Psoas muscle (tissue), 8 donors: ENCODE data around the gene SH3RF3. TPM values are rescaled to one million over a fixed set of nuclear protein-coding genes. Genes with fewer than 3 reads are reported as not detected.

Experiments
- ATAC-seq, 4 donors: fragments of 200-7000 bp; cut with Tn5 transposase; one replicate each; pipeline ENCODE4 v1.9.1; 2020; ENCODE audit warnings: moderate library complexity in 3 of 4, mild to moderate bottlenecking in 2 of 4
- DNase-seq, 2 donors: peaks; one replicate each; pipeline ENCODE4 v3.0.0-alpha.2; 2020
- H3K27ac ChIP-seq: fragments of 200-600 bp; one replicate; pipeline ENCODE4 v1.8.0; 2022
- H3K27me3 ChIP-seq, 3 donors: fragments of 200-600 bp in 1 of 3; one replicate each; pipeline versions ENCODE4 v1.6.1 to v1.8.0; 2013 to 2022; ENCODE audit warnings: low read length in 2 of 3, mild to moderate bottlenecking in 2 of 3, moderate library complexity in 1 of 3; ENCODE audit not compliant: insufficient read depth in 3 of 3
- H3K36me3 ChIP-seq, 2 donors: fragments of 200-600 bp in 1 of 2; one replicate each; pipeline versions ENCODE4 v1.6.1 to v1.8.0; 2013 to 2022; ENCODE audit warnings: low read depth in 1 of 2, mild to moderate bottlenecking in 1 of 2, moderate library complexity in 1 of 2; ENCODE audit not compliant: insufficient read depth in 1 of 2
- H3K4me1 ChIP-seq: fragments of 200-600 bp; one replicate; pipeline ENCODE4 v1.8.0; 2022
- H3K4me3 ChIP-seq: fragments of 200-600 bp; one replicate; pipeline ENCODE4 v1.8.0; 2022; ENCODE audit warnings: mild to moderate bottlenecking
- H3K9me3 ChIP-seq: fragments of 200-600 bp; one replicate; pipeline ENCODE4 v1.8.0; 2022
- CTCF ChIP-seq: fragments of 200-600 bp; IDR thresholded peaks from one replicate; pipeline ENCODE4 v1.8.0; 2022; ENCODE audit warnings: antibody characterized with exemption
- WGBS, 3 donors: extraction: QIAGEN DNeasy Blood & Tissue Kit; methylation state at CpG; one replicate each; pipeline versions ENCODE4 v1.1.6 to v1.1.7; 2013; 5-methylcytosine and 5-hydroxymethylcytosine counted together
- intact Hi-C, 2 donors: fragments of 100-400 bp; cut with DNase I; formaldehyde crosslinking; loops; one replicate each; pipeline versions ENCODE4 v1.11.0 to v1.14.2; 2022
- polyA plus RNA-seq, 3 donors: library from polyadenylated mRNA; stranded (reverse); fragments of 200-250 nt; gene quantifications; one replicate each; pipeline ENCODE4 v1.2.3, GENCODE V29; 2013
- total RNA-seq, 4 donors: library from RNA; stranded (reverse); fragmentation: NEBNext Ultra II Directional in 2 of 4; extraction: Animal tissue kit (Norgen Biotek cat#: 25700) in 2 of 4; gene quantifications; one replicate each; pipeline versions ENCODE4 v1.2.1 to v1.2.4, GENCODE V29; 2021 to 2023
- donor health status: healthy with polysubstance abuse.
- donor health status: DM: no; HTN: no; CAD: no; lungs with moderate emphysema.
- donor health status: Bipolar disorder and iron deficiency.
- donor health status: healthy.
- donor health status: DM: yes; HTN: yes; CAD: no.
- donor health status: DM: no; HTN: no; CAD: no.
- donor health status: DM: no; HTN: no; CAD: no.
- donor health status: DM: yes; HTN: yes; CAD: no.

The SH3RF3 gene
- total and polyA plus RNA-seq, 7 donors = 4.6 to 27.0 (median 9.0) TPM

DNA sequence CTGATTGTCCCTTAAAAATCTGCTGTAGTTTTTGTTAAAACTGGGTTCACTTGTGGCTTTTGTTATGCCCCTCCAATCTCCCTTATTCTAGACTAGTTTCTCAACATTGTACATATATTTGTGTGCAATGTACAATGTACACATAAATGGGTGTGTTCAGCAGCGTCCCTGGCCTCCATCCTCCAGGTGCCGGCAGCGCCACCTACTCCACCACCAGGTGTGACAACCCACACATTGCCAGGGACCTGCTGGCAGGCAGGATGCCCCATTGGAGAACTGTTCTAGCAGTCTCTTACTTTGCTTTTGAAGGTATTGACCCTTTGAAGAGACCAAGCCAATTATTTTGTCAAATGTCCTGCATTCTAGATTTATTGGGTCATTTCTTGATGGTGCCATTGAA is 75.4 kb downstream of the SH3RF3 start:
- no peaks in the 10 kb centered on the region for H3K27me3 ChIP-seq
- intact Hi-C loops = no loop called here
- no peak overlapping the region for H3K27ac ChIP-seq
- TF ChIP-seq CTCF = no peak
- peaks cover 6% of the 10 kb centered on the region for H3K9me3 ChIP-seq
- no peak overlapping the region for H3K4me3 ChIP-seq
- H3K36me3 ChIP-seq = no peaks in the 10 kb centered on the region
- DNase-seq (no peak), ATAC-seq (no peak)
- WGBS, 3 donors = 96 to 99% (median 99%) methylated on average over 3 of the region's 3 CpGs
- H3K4me1 ChIP-seq = peaks cover 25% of the 10 kb centered on the region

- no peak overlapping the region for H3K27ac ChIP-seq
- H3K9me3 ChIP-seq = peaks cover 6% of the 10 kb centered on the region
- intact Hi-C loops = loop anchor here in 1 of 2 donors (5.0 kb wide), 1 partner anchor 78 kb away; the partner anchor contains the start of gene SH3RF3
- no peaks in the 10 kb centered on the region for H3K36me3 ChIP-seq
- no peaks in the 10 kb centered on the region for H3K27me3 ChIP-seq
- peaks cover 31% of the 10 kb centered on the region for H3K4me1 ChIP-seq
- ATAC-seq (no peak), DNase-seq (no peak)
- no peak overlapping the region for H3K4me3 ChIP-seq
- no peak for TF ChIP-seq CTCF
- WGBS, 3 donors = 94 to 98% (median 98%) methylated on average over 6 of the region's 6 CpGs
These were observed 76.4 kb downstream of the SH3RF3 start for GRCh38 chr2:109205447-109205846.

DNA sequence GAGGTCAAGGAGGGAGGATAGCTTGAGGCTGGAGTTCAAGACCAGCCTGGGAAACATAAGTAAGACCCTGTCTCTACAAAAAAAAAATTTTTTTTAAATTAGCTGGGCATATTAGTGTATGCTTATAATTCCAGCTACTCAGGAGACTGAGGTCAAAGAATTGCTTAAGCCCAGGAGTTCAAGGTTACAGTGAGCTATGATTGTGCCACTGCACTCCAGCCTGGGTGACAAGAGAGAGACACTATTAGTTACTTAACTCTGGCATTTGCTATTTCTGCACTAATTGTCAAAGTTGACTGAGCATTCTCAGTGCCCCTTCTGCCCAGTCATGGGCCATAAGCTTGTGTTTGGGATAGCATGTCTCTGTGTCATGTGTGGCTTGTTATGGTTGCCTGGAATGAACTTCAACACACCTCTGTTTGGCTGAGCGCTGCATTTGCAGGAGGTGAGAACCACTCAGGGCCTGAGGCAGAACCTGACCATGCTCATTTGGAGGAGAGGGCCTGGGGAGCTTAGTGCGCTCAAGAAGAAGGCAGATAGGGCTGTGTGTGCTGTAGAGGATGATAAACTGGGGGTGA is 77.7 kb downstream of the SH3RF3 start:
- Histone ChIP-seq H3K27me3 (no peaks in the 10 kb centered on the region), H3K4me1 (peaks cover 25% of the 10 kb centered on the region), H3K36me3 (no peaks in the 10 kb centered on the region), H3K4me3 (no peak overlapping the region), H3K27ac (no peak overlapping the region), H3K9me3 (peaks cover 6% of the 10 kb centered on the region)
- DNase-seq (no peak), ATAC-seq (peak in 2 of 4 donors; percentile 35 to 54)
- TF ChIP-seq CTCF = no peak
- WGBS, 3 donors = 97 to 100% (median 98%) methylated on average over 2 of the region's 2 CpGs
- intact Hi-C loops = loop anchor here in 1 of 2 donors (5.0 kb wide), 1 partner anchor 79 kb away; the partner anchor contains the start of gene SH3RF3

DNA sequence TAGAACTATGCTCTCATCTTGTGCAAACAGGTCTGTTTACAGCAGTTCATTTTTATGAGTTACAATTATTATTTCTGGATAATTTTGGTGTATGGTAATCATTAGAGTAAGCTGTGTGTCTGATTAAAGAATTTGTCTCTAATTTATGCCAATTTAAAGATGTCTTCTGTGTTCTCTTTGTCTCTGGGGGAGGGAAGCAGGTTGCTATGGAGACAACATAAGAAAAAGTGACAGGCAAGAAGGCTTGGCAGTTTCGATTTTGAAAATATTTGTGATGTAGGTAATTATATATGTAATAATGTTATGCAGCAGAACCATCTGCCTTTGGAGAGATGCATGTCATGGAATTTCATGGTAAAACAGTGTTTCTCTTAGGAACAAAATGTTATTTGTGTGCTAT is 78.2 kb downstream of the SH3RF3 start:
- no peak for TF ChIP-seq CTCF
- Histone ChIP-seq H3K36me3 (no peaks in the 10 kb centered on the region), H3K9me3 (peaks cover 6% of the 10 kb centered on the region), H3K4me3 (no peak overlapping the region), H3K27me3 (no peaks in the 10 kb centered on the region), H3K27ac (no peak overlapping the region), H3K4me1 (peaks cover 22% of the 10 kb centered on the region)
- DNase-seq (no peak), ATAC-seq (no peak)
- intact Hi-C loops = loop anchor here in 1 of 2 donors (5.0 kb wide), 1 partner anchor 80 kb away; the partner anchor contains the start of gene SH3RF3
- 46 to 60% (median 56%) methylated on average over 1 of the region's 1 CpG for WGBS, 3 donors
